Skeletal muscle satellite cell (primary cell): Measurements from ENCODE around the gene MLXIPL.
"Not testable (repeated sequence)": the region's sequence is repeated elsewhere in the genome, so short reads cannot be mapped to it uniquely, and the experiment has no call there.

Source experiments
- H3K27me3 ChIP-seq: 2 replicates; pipeline ENCODE4 v1.7.0; 2013; ENCODE audit warnings: low read length; ENCODE audit not compliant: control insufficient read depth, insufficient read depth
- H3K36me3 ChIP-seq: 2 replicates; pipeline ENCODE4 v1.7.0; 2013; ENCODE audit warnings: mild to moderate bottlenecking, control low read depth, low read length; ENCODE audit not compliant: insufficient read depth
- H3K4me1 ChIP-seq: 2 replicates; pipeline ENCODE4 v1.7.0; 2013; ENCODE audit warnings: low read length; ENCODE audit not compliant: control insufficient read depth, insufficient read depth
- H3K4me2 ChIP-seq: 2 replicates; pipeline ENCODE4 v1.7.0; 2013; ENCODE audit warnings: mild to moderate bottlenecking, low read length
- H3K4me3 ChIP-seq: 2 replicates; pipeline ENCODE4 v1.7.0; 2013; ENCODE audit warnings: low read length
- H3K9ac ChIP-seq: 2 replicates; pipeline ENCODE4 v1.7.0; 2013; ENCODE audit warnings: mild to moderate bottlenecking, low read depth, low read length, moderate library complexity
- H3K9me3 ChIP-seq: replicated peaks from 2 replicates; pipeline ENCODE4 v1.7.0; 2013; ENCODE audit warnings: mild to moderate bottlenecking, control low read depth, low read length

MLXIPL gene

DNA sequence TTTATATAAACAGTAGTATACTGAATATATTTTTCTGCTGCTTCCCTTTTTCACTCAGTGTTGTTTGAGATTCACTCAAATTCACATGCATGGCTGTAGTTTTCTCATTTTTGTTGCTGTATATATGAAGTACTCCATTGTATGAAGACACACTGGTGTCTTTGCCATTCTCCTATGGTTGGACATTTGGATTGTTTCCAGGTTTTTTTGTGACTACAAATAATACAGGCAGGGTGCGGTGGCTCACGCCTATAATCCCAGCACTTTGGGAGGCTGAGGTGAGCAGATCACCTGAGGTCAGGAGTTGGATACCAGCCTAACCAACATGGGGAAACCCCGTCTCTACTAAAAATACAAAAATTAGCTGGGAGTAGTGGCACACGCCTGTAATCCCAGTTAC, 36.3 kb upstream of the MLXIPL start:
- peaks cover 20% of the 10 kb centered on the region for H3K27me3 ChIP-seq
- H3K4me3 ChIP-seq, H3K4me2 ChIP-seq, H3K36me3 ChIP-seq, H3K9me3 ChIP-seq, H3K9ac ChIP-seq, H3K4me1 ChIP-seq: not testable (repeated sequence)

DNA sequence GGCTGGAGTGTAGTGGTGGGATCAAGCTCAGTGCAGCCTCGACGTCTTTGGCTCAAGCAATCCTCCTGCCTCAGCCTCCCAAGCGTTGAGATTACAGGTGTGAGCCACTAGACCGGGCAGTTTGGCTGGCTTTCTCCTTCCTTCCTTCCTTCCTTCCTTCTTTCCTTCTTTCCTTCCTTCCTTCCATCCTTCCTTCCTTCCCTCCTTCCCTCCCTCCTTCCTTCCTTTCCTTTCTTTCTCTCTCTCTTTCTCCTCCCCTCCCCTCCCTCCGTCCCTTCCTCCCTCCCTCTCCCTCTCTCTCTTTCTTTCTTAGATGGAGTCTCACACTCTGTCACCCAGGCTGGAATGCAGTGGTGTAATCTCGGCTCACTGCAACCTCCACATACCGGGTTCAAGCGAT, 35.7 kb upstream of the MLXIPL start:
- Histone ChIP-seq H3K36me3 (no peaks in the 10 kb centered on the region), H3K4me2 (no peak overlapping the region), H3K4me1 (no peaks in the 10 kb centered on the region), H3K4me3 (no peak overlapping the region), H3K9ac (no peak overlapping the region), H3K9me3 (no peaks in the 10 kb centered on the region), H3K27me3 (peaks cover 17% of the 10 kb centered on the region)

GRCh38 chr7:73655309-73655708, 31.0 kb upstream of the MLXIPL start:
- H3K4me1 ChIP-seq, H3K4me3 ChIP-seq, H3K4me2 ChIP-seq, H3K9ac ChIP-seq, H3K9me3 ChIP-seq, H3K36me3 ChIP-seq: not testable (repeated sequence)
- peaks cover 25% of the 10 kb centered on the region for H3K27me3 ChIP-seq

GRCh38 chr7:73652541-73652949, 28.2 kb upstream of the MLXIPL start:
- H3K27me3 ChIP-seq: peaks cover 43% of the 10 kb centered on the region

GRCh38 chr7:73650524-73650923, 26.2 kb upstream of the MLXIPL start:
- Histone ChIP-seq H3K4me3 (no peak overlapping the region), H3K9me3 (no peaks in the 10 kb centered on the region), H3K4me1 (peaks cover 5% of the 10 kb centered on the region), H3K4me2 (no peak overlapping the region), H3K27me3 (peaks cover 63% of the 10 kb centered on the region), H3K36me3 (no peaks in the 10 kb centered on the region), H3K9ac (no peak overlapping the region)

More at GRCh38 chr7:73652541-73652949, 28.2 kb upstream of the MLXIPL start:
- no peak overlapping the region for H3K4me3 ChIP-seq
- no peaks in the 10 kb centered on the region for H3K9me3 ChIP-seq
- H3K36me3 ChIP-seq: no peaks in the 10 kb centered on the region
- no peak overlapping the region for H3K9ac ChIP-seq
- peaks cover 5% of the 10 kb centered on the region for H3K4me1 ChIP-seq
- H3K4me2 ChIP-seq: no peak overlapping the region

DNA sequence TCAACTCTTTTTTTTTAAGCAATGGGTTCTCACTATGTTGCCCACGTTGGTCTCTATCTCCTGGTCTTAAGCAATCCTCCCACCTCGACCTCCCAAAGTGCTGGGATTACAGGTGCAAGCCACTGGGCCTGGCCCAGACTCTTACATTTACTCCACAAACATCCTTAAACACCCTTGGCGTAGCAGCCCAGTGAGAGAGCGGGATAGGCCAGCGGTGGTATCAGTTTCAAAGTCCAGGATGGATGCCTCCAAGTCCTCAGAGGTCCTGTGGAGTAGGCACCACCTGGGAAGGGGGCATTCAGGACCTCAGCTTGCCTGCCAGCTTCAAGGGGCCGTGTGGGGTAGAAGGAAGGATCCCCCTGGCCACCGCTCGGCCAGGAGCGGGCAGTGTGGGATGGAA, 25.3 kb upstream of the MLXIPL start:
- peaks cover 5% of the 10 kb centered on the region for H3K4me1 ChIP-seq
- no peak overlapping the region for H3K9ac ChIP-seq
- no peaks in the 10 kb centered on the region for H3K9me3 ChIP-seq
- H3K36me3 ChIP-seq: no peaks in the 10 kb centered on the region
- H3K4me3 ChIP-seq: no peak overlapping the region
- peaks cover 72% of the 10 kb centered on the region for H3K27me3 ChIP-seq
- no peak overlapping the region for H3K4me2 ChIP-seq

GRCh38 chr7:73648593-73649332, 24.4 kb upstream of the MLXIPL start:
- H3K27me3 ChIP-seq: peaks cover 75% of the 10 kb centered on the region
- no peaks in the 10 kb centered on the region for H3K9me3 ChIP-seq
- peaks cover 5% of the 10 kb centered on the region for H3K4me1 ChIP-seq
- H3K4me3 ChIP-seq: no peak overlapping the region
- no peak overlapping the region for H3K9ac ChIP-seq
- no peaks in the 10 kb centered on the region for H3K36me3 ChIP-seq
- H3K4me2 ChIP-seq: no peak overlapping the region

- Histone ChIP-seq H3K9ac (no peak overlapping the region), H3K27me3 (peaks cover 76% of the 10 kb centered on the region), H3K4me3 (peak overlapping the region; percentile 53), H3K9me3 (no peaks in the 10 kb centered on the region), H3K4me1 (peaks cover 5% of the 10 kb centered on the region), H3K4me2 (peak overlapping the region; percentile 78), H3K36me3 (no peaks in the 10 kb centered on the region)
Measured at GRCh38 chr7:73647725-73648592, 23.6 kb upstream of the MLXIPL start.

GRCh38 chr7:73646785-73647724, 22.7 kb upstream of the MLXIPL start:
- H3K36me3 ChIP-seq: no peaks in the 10 kb centered on the region
- H3K4me1 ChIP-seq: peaks cover 5% of the 10 kb centered on the region
- peak overlapping the region; percentile 78 for H3K4me2 ChIP-seq
- no peaks in the 10 kb centered on the region for H3K9me3 ChIP-seq
- H3K27me3 ChIP-seq: peaks cover 73% of the 10 kb centered on the region
- peak overlapping the region; percentile 53 for H3K4me3 ChIP-seq
- no peak overlapping the region for H3K9ac ChIP-seq

GRCh38 chr7:73645643-73646174, 21.4 kb upstream of the MLXIPL start:
- Histone ChIP-seq H3K9ac (no peak overlapping the region), H3K4me2 (no peak overlapping the region), H3K27me3 (peaks cover 63% of the 10 kb centered on the region), H3K36me3 (no peaks in the 10 kb centered on the region), H3K9me3 (peaks cover 3% of the 10 kb centered on the region), H3K4me1 (peaks cover 5% of the 10 kb centered on the region), H3K4me3 (no peak overlapping the region)
